C4-2B (cell line): ENCODE measurements around the gene UGCG.

Experiments used
- ZFX ChIP-seq: fragments of 450-650 bp; IDR thresholded peaks from 2 replicates; pipeline ENCODE4 v1.6.1; 2017
- TF ChIP-seq, protein P1 (sequence below): fragments of 450-650 bp; conservative IDR thresholded peaks from 2 replicates; pipeline ENCODE4 v1.5.1; 2017; ENCODE audit warnings: mild to moderate bottlenecking

DNA sequence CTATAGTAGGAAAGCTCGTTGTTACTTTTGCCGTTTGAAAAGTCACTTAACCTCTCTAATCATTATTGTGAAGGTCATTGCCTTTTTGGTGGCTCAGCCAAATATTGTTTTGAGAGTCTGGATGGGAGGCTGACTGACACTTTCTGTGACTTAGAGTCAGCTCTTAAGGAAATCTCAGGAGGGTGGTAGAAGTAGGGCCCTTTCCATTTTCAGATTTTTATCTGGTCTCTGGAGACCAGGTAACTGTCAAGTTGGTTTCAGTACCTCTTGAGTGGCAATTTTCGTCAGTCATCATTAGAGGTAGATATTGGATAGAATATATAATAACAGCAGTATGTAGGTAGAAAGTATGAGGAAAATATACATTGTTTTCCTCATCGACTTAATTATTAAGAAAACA, 23.3 kb downstream of the UGCG start:
- TF ChIP-seq, protein P1, sequence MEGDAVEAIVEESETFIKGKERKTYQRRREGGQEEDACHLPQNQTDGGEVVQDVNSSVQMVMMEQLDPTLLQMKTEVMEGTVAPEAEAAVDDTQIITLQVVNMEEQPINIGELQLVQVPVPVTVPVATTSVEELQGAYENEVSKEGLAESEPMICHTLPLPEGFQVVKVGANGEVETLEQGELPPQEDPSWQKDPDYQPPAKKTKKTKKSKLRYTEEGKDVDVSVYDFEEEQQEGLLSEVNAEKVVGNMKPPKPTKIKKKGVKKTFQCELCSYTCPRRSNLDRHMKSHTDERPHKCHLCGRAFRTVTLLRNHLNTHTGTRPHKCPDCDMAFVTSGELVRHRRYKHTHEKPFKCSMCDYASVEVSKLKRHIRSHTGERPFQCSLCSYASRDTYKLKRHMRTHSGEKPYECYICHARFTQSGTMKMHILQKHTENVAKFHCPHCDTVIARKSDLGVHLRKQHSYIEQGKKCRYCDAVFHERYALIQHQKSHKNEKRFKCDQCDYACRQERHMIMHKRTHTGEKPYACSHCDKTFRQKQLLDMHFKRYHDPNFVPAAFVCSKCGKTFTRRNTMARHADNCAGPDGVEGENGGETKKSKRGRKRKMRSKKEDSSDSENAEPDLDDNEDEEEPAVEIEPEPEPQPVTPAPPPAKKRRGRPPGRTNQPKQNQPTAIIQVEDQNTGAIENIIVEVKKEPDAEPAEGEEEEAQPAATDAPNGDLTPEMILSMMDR, result no peak
- no peak for TF ChIP-seq ZFX
